HG03045 (cell line): ENCODE results near the gene MRPS31.

Experiments
- ATAC-seq: cut with Tn5 transposase; IDR thresholded peaks from one replicate; pipeline ENCODE4 v1.9.1; 2021; ENCODE audit warnings: mild to moderate bottlenecking, moderate library complexity; ENCODE audit not compliant: unreplicated experiment

Gene MRPS31

GRCh38 chr13:40770934-40771618, at the start of gene MRPS31:
Gene MRPS31, minus strand, starts transcription at chr13:40771190. Its CDS starts 54 bp downstream, at chr13:40771136.
- ATAC-seq = peak; percentile 98

GRCh38 chr13:40819797-40820315, 48.9 kb upstream of the MRPS31 start:
- no peak for ATAC-seq

- ATAC-seq = no peak
Observed at GRCh38 chr13:40818926-40819325, 47.9 kb upstream of the MRPS31 start.

- no peak for ATAC-seq
Observed at GRCh38 chr13:40814803-40815202, 43.8 kb upstream of the MRPS31 start.

- no peak for ATAC-seq
Observed at GRCh38 chr13:40813667-40814454, 42.9 kb upstream of the MRPS31 start.

GRCh38 chr13:40812724-40813445, 41.9 kb upstream of the MRPS31 start:
- no peak for ATAC-seq

GRCh38 chr13:40812102-40812501, 41.1 kb upstream of the MRPS31 start:
- ATAC-seq = no peak

GRCh38 chr13:40809471-40809870, 38.5 kb upstream of the MRPS31 start:
- no peak for ATAC-seq

- ATAC-seq = no peak
Observed at GRCh38 chr13:40806241-40806640, 35.3 kb upstream of the MRPS31 start.

GRCh38 chr13:40803316-40803715, 32.3 kb upstream of the MRPS31 start:
- no peak for ATAC-seq

GRCh38 chr13:40801255-40802217, 30.5 kb upstream of the MRPS31 start:
- ATAC-seq = no peak

- no peak for ATAC-seq
Observed at GRCh38 chr13:40800559-40800958, 29.6 kb upstream of the MRPS31 start.

GRCh38 chr13:40799508-40799907, 28.5 kb upstream of the MRPS31 start:
- no peak for ATAC-seq

GRCh38 chr13:40798380-40798779, 27.4 kb upstream of the MRPS31 start:
- ATAC-seq = no peak

GRCh38 chr13:40796649-40797048, 25.7 kb upstream of the MRPS31 start:
- no peak for ATAC-seq

- ATAC-seq = no peak
Observed at GRCh38 chr13:40794414-40795368, 23.7 kb upstream of the MRPS31 start.

GRCh38 chr13:40793339-40793738, 22.3 kb upstream of the MRPS31 start:
- ATAC-seq = no peak

- ATAC-seq = no peak
Observed at GRCh38 chr13:40792284-40793051, 21.5 kb upstream of the MRPS31 start.
